NCI-H1417 treated with DMSO at 0.1 percent for 48 hours (cell line): ENCODE results near the gene NASP.
A peak's percentile ranks its signal among the peaks of the same experiment; 100 is the strongest.

ENCODE experiments used
- DNase-seq: peaks from one replicate; lab custom pipeline; 2025; lab: John Stamatoyannopoulos, UW

The NASP gene, protein sequence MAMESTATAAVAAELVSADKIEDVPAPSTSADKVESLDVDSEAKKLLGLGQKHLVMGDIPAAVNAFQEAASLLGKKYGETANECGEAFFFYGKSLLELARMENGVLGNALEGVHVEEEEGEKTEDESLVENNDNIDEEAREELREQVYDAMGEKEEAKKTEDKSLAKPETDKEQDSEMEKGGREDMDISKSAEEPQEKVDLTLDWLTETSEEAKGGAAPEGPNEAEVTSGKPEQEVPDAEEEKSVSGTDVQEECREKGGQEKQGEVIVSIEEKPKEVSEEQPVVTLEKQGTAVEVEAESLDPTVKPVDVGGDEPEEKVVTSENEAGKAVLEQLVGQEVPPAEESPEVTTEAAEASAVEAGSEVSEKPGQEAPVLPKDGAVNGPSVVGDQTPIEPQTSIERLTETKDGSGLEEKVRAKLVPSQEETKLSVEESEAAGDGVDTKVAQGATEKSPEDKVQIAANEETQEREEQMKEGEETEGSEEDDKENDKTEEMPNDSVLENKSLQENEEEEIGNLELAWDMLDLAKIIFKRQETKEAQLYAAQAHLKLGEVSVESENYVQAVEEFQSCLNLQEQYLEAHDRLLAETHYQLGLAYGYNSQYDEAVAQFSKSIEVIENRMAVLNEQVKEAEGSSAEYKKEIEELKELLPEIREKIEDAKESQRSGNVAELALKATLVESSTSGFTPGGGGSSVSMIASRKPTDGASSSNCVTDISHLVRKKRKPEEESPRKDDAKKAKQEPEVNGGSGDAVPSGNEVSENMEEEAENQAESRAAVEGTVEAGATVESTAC

DNA sequence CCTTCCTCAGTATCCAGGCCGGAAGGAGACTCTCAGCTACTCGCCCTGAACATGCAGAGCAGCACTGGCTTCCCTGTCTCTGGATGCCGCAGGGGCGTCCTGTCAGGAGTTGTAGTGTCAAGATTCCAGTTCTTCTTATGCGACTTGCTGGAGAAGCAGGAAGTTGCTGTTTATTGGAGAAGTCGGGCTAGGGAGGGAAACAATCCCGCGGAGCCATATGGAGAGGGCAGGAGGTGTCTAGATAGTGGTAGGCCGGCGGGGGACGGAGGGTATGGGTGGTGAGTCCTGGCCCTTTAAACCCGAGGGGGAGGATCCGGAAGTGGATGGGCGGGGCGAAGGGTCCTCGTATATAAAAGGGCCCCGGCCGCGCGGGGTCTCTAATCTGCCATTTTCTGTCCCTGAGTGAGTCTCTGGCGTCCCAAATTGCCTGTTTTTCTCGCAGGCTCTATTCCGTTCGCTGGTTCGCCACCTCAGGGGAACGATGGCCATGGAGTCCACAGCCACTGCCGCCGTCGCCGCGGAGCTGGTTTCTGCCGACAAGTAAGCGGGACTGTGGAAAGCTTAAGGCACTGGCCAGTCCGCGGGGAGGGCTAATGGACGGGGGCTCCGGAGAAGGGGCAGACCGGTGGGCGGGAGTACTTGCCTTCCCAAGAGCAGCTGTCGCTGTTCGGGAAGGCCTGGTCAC is at the start of gene NASP:
TSS of gene NASP (plus strand) at position 376 of the 685 bp plus-strand sequence. CDS start at position 482, 106 bp downstream.
- peak; percentile 50 for DNase-seq

DNA sequence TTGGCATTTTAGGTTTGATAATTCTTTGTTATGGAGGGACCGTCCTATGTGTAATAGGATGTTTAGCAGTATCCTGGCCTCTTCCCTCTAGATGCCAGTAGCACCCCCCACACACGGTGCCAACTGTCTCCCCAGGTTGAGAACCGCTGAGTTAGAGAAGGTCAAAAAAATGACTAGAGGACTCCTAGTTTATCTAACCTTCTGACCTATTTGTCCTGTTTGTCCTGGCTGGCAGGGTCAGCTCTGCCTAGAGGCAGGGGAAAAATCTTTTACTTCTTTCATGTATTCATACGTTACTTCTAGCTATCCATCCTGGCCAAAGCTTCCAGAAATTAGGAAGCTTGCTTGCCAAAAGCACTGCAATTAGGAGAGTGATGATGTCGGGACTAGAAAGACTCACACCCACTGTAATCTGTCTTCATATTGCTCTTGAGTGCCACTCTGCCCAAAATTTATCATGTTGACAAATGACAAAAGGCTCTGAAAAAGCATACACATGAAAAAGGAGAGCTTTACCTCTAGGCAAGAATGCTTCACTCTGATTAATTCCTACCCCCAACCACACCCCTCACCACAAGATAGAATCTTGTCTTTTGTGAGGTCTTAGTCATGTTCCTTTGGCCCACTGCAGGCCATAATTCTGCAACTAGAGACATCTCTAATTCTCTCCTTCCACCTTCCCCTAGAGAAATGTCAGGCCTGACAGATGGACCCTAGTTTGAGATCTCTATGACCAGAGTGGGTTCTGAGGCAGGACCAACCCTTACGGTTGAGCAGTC is 47.7 kb upstream of the NASP start:
- no peak for DNase-seq

DNA sequence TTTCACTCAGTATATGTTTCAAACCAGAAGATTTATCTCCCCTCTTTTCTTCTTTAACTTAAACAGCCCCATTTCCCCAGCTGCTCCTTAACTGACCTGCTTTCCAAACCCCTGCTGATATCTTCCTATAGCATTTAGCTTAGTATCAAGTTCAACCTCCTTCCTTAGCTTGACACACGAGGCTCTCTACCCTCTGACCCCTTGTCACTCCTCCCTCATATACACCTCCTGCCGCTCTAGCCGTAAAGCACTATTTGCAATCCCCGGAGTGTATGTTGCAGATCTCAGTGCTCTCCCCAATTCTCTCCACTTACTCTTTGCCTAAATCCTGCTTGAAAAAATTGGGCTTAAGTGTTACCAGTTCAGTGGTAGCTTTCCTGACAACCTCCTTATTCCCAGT is 47.0 kb upstream of the NASP start:
- DNase-seq, result no peak

GRCh38 chr1:45541193-45541592 is 42.6 kb upstream of the NASP start:
- DNase-seq, result no peak

GRCh38 chr1:45542591-45542990 is 41.2 kb upstream of the NASP start:
- DNase-seq, result no peak

GRCh38 chr1:45543581-45544417 is 40.0 kb upstream of the NASP start:
- no peak for DNase-seq

DNA sequence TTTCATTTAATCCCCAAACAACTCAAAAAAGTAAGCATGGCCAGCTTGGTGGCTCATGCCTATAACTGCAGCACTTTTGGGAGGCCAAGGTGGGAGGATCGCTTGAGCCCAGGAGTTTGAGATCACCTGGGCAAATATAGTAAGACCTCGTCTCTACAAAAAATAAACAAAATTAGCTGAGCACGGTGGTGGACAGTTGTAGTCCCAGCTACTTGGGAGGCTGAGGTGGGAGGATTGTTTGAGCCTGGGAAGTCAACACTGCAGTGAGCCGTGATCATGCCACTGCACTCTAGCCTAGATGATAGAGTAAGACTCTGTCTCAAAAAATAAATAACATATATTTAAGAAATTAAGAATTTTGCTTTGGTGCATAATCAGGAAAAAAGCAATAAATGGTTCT is 39.3 kb upstream of the NASP start:
- no peak for DNase-seq

GRCh38 chr1:45545019-45545493 is 38.8 kb upstream of the NASP start:
- no peak for DNase-seq

DNA sequence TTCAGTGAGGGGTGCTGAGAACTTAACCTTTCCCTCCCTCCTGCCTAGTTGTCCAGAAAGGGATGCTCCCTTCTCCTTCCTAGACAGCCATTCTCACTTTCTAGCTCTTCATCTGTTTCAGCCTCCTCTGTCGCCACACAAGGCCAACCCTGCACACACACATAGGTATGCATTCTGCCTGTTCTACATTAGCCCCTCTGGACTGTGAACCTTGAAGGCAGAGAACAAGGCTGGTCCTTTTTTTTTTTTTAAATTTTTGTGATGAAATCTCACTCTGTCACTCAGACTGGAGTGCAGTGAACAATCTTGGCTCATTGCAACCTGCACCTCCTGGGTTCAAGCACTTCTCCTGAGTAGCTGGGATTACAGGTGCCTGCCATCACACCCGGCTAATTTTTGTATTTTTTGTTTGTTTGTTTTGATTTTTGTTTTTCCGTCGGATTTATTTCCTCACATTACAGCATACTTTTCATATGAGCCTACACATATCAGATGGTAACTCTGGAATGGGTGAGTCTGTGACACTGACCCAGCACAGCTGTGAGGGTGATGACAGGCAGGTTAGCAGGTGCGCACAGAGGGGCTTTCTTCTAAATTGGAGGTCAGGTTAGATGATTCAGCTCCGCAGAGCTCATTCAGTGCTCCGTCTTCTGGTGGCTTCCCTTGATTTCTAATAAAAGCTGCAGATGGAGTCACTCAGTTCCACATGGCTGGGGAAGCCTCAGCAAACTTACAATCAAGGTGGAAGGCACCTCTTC is 38.1 kb upstream of the NASP start:
- DNase-seq, result no peak

- peak; percentile 70 for DNase-seq
Measured at GRCh38 chr1:45550401-45551351, 33.2 kb upstream of the NASP start, which contains the start of gene AKR1A1. AKR1A1 (plus strand) TSS chr1:45550826; CDS start chr1:45561795, 10,969 bp downstream.

DNA sequence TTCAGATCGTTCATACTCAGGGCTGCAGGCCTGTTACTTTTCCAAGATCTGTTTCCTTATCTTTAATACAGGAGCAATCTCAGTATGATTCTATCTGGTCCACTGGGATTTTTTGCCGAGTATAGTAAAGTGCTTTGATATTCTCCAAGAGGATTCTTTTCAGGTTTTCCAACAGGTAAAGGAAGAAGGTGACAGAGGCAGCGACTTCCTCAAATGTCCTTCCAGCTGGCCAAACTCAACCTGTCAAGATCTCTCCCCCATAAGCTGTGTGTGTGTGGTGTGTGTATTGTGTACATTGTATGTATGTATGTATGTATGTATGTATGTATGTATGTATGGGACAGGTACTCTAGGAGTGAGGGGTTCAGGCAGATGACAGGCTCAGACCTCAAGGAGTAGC is 32.2 kb upstream of the NASP start:
- DNase-seq, result no peak

GRCh38 chr1:45552331-45552730 is 31.5 kb upstream of the NASP start:
- DNase-seq, result no peak

GRCh38 chr1:45554198-45554597 is 29.6 kb upstream of the NASP start:
- DNase-seq, result no peak

DNA sequence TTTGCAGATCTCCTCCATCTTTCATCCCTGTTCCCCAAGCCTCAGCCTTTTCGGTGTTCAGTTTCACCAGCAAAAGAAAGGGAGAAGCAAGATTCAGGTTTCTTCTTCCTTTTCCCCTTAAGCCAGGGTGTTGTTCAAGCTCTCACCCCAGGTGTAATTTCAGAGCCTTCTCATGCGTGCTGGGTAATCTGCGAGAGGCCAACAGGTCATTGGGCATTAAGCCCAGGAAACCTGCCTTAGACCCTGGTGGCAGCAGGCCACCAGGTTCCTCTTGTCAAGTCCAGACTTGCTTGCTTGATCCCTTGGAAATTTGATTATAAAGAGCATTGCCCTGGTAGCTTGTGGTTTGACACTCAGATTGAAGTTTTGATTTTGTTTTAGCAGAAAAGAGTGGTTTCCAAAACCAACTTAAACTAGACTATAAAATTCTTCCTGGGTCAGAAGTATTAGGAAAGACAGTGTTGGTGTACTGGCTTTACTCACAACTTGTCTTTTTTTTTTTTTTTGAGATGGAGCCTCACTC is 26.4 kb upstream of the NASP start:
- DNase-seq, result no peak

DNA sequence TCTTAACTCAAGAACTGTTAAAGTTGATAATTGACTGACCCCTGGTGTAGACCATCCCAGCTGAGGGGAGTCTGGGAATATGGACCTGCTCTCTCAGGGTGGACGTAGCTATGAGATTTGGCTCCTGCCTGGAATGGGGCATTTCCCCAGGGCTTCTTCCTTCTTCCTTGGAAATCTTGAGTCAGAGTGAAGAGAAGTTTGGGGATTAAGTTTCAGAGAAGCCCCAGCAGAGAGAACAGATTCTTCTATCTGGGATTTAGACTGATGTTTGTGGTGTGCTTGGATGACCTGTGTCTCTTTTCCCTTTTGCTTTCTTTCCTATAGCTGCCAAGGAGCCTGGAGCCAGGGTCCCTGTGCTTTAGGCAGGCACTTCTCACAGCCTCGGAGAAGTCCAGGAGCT is 20.0 kb upstream of the NASP start:
- DNase-seq, result no peak

DNA sequence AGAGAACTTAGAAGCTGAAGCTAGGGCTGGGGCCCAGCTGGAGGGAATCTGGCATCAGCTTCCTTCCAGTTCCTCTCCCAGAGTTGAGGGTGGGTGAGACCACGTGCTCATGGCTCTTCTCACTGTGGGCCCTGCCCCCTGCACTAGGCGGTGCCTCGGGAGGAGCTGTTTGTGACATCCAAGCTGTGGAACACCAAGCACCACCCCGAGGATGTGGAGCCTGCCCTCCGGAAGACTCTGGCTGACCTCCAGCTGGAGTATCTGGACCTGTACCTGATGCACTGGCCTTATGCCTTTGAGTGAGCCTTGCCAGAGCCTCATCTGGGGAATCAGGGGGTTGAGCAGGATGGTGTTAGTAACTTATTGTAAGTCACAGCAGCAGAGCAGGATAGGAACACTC is 17.1 kb upstream of the NASP start:
- no peak for DNase-seq

DNA sequence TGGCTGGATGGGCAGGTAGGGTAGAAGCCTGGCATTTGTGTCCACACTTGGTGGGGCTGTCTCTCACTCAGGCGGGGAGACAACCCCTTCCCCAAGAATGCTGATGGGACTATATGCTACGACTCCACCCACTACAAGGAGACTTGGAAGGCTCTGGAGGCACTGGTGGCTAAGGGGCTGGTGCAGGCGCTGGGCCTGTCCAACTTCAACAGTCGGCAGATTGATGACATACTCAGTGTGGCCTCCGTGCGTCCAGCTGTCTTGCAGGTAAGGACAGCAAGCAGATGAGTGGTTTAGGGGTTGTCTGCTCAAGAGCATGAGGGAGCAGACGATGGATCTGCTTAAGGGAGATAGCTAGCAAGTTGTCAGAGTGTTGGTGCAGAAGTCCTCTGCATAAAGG is 15.9 kb upstream of the NASP start:
- DNase-seq, result no peak

GRCh38 chr1:45568421-45568820 is 15.4 kb upstream of the NASP start:
- DNase-seq, result no peak

- no peak for DNase-seq
Measured at GRCh38 chr1:45569571-45569961, 14.3 kb upstream of the NASP start.
